Astrocyte (in vitro differentiated cells and primary cell): ENCODE data around the gene KRT23. TPM values are rescaled to one million over a fixed set of nuclear protein-coding genes. Genes with fewer than 3 reads are reported as not detected.

Experiments
- DNase-seq: peaks from one replicate; pipeline ENCODE4 v3.0.0-alpha.2; 2010; ENCODE audit warnings: low read depth
- FAIRE-seq: peaks from 2 replicates; lab custom pipeline; 2011; peaks lifted over from hg19 to GRCh38; lab: Jason Lieb, UNC
- H2AFZ ChIP-seq: 2 replicates; pipeline ENCODE4 v1.6.0; 2012; ENCODE audit warnings: low read depth, low read length, inconsistent platforms
- H3K27ac ChIP-seq: 2 replicates; pipeline ENCODE4 v1.5.1; 2011; ENCODE audit warnings: low read depth, low read length, inconsistent platforms
- H3K27me3 ChIP-seq: 2 replicates; pipeline ENCODE4 v1.6.0; 2011; ENCODE audit warnings: low read length, inconsistent platforms; ENCODE audit not compliant: insufficient read depth
- H3K36me3 ChIP-seq: 2 replicates; pipeline ENCODE4 v1.5.1; 2011; ENCODE audit warnings: low read length, inconsistent platforms; ENCODE audit not compliant: insufficient read depth
- H3K4me1 ChIP-seq: 2 replicates; pipeline ENCODE4 v1.5.1; 2011; ENCODE audit warnings: low read length, inconsistent platforms; ENCODE audit not compliant: insufficient read depth
- H3K4me2 ChIP-seq: 2 replicates; pipeline ENCODE4 v1.6.0; 2012; ENCODE audit warnings: low read length, inconsistent platforms
- H3K4me3 ChIP-seq: 2 replicates; pipeline ENCODE4 v1.5.1; 2011; ENCODE audit warnings: low read depth, mild to moderate bottlenecking, low read length, inconsistent platforms; ENCODE audit not compliant: insufficient read depth
- H3K79me2 ChIP-seq: 2 replicates; pipeline ENCODE4 v1.6.0; 2012; ENCODE audit warnings: mild to moderate bottlenecking, low read length, inconsistent platforms; ENCODE audit not compliant: insufficient read depth
- H3K9ac ChIP-seq: 2 replicates; pipeline ENCODE4 v1.6.0; 2012; ENCODE audit warnings: mild to moderate bottlenecking, low read length, inconsistent platforms
- H3K9me3 ChIP-seq: 2 replicates; pipeline ENCODE4 v1.5.1; 2012; ENCODE audit warnings: low read depth, mild to moderate bottlenecking, low read length, inconsistent platforms; ENCODE audit not compliant: insufficient read depth
- H4K20me1 ChIP-seq: 2 replicates; pipeline ENCODE4 v1.6.0; 2012; ENCODE audit warnings: low read length, inconsistent platforms; ENCODE audit not compliant: insufficient read depth
- H3K27ac Mint-ChIP-seq: one replicate; pipeline ENCODE4 v1.8.0; 2021; ENCODE audit warnings: mild to moderate bottlenecking, mixed read lengths; ENCODE audit not compliant: unreplicated experiment
- H3K27me3 Mint-ChIP-seq: one replicate; pipeline ENCODE4 v1.8.0; 2021; ENCODE audit warnings: low read depth, mixed read lengths; ENCODE audit not compliant: unreplicated experiment
- H3K36me3 Mint-ChIP-seq: one replicate; pipeline ENCODE4 v1.8.0; 2021; ENCODE audit warnings: low read depth, mixed read lengths; ENCODE audit not compliant: unreplicated experiment
- H3K4me1 Mint-ChIP-seq: one replicate; pipeline ENCODE4 v1.8.0; 2021; ENCODE audit warnings: low read depth, mixed read lengths; ENCODE audit not compliant: unreplicated experiment
- H3K4me3 Mint-ChIP-seq: one replicate; pipeline ENCODE4 v1.8.0; 2021; ENCODE audit warnings: mild to moderate bottlenecking, moderate library complexity, mixed read lengths; ENCODE audit not compliant: unreplicated experiment
- H3K9me3 Mint-ChIP-seq: one replicate; pipeline ENCODE4 v1.8.0; 2021; ENCODE audit warnings: mild to moderate bottlenecking, mixed read lengths; ENCODE audit not compliant: unreplicated experiment
- EZH2 ChIP-seq: IDR thresholded peaks from 2 replicates; pipeline ENCODE4 v1.6.1; 2012; ENCODE audit warnings: mild to moderate bottlenecking, low read length, inconsistent platforms; ENCODE audit not compliant: insufficient read depth
- total RNA-seq: library from RNA; stranded (reverse); gene quantifications from 2 replicates; pipeline ENCODE4 v1.2.1, GENCODE V29; 2021
- TF ChIP-seq, protein P1 (sequence below): IDR thresholded peaks from 2 replicates; pipeline ENCODE4 v1.5.1; 2011; ENCODE audit warnings: low read depth, mild to moderate bottlenecking, inconsistent platforms, low read length, moderate library complexity; ENCODE audit not compliant: insufficient read depth

KRT23 gene
- total RNA-seq, 1 donor from 2014 or later: not detected

DNA sequence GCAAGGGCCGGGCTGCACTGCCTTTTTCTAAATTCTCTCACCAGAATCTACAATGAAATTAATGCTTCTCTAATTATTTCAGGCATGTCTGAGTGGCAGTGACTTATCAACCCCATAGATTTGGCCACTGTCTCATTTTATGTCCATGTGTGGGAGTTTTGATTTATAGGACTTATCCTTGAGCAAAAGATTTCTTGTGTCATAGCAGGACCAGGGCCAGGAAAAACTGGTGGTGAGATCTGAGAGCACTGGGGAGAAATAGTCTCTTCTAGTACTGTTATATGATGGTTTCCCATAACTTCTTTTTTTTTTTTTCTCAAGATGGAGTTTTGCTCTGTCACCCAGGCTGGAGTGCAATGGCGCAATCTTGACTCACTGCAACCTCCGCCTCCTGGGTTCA is 1.5 kb upstream of the KRT23 start:
- FAIRE-seq (no peak), DNase-seq (peak; percentile 90)
- Histone ChIP-seq H3K27me3 (no peaks in the 10 kb centered on the region), H4K20me1 (no peaks in the 10 kb centered on the region), H3K36me3 (no peaks in the 10 kb centered on the region), H3K4me3 (no peak overlapping the region), H3K4me2 (no peak overlapping the region), H3K79me2 (no peaks in the 10 kb centered on the region), H2AFZ (no peak overlapping the region), H3K4me1 (peaks cover 14% of the 10 kb centered on the region), H3K9ac (no peak overlapping the region), H3K27ac (no peak overlapping the region), H3K9me3 (no peaks in the 10 kb centered on the region)
- Mint-ChIP-seq H3K9me3 (peaks cover 2% of the 10 kb centered on the region), H3K27ac (no peak overlapping the region), H3K27me3 (no peaks in the 10 kb centered on the region), H3K36me3 (no peaks in the 10 kb centered on the region), H3K4me1 (peaks cover 9% of the 10 kb centered on the region), H3K4me3 (no peak overlapping the region)
- TF ChIP-seq EZH2: no peak
- TF ChIP-seq, protein P1, sequence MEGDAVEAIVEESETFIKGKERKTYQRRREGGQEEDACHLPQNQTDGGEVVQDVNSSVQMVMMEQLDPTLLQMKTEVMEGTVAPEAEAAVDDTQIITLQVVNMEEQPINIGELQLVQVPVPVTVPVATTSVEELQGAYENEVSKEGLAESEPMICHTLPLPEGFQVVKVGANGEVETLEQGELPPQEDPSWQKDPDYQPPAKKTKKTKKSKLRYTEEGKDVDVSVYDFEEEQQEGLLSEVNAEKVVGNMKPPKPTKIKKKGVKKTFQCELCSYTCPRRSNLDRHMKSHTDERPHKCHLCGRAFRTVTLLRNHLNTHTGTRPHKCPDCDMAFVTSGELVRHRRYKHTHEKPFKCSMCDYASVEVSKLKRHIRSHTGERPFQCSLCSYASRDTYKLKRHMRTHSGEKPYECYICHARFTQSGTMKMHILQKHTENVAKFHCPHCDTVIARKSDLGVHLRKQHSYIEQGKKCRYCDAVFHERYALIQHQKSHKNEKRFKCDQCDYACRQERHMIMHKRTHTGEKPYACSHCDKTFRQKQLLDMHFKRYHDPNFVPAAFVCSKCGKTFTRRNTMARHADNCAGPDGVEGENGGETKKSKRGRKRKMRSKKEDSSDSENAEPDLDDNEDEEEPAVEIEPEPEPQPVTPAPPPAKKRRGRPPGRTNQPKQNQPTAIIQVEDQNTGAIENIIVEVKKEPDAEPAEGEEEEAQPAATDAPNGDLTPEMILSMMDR: no peak

DNA sequence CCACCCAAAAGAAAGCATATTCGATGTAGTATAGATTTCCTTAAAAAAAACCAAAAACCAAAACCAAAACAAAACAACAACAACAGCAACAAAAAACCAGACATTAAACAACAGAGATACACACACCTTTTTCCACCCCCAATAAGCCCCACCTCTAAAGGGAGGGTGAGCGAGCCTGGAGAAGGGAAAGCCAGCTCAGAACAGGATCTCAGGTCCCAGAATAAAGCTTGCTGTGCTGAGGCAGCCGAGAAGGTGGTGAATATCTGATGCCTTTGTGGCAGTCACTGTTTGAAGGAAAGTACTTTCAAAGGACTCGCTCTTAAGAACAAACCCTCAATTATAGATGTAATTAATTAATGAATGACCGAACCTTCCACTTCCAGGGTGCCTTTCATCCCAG is 470 bp downstream of the KRT23 start:
- no peaks in the 10 kb centered on the region for H3K36me3 Mint-ChIP-seq
- Histone ChIP-seq H3K4me3 (no peak overlapping the region), H3K4me1 (peaks cover 17% of the 10 kb centered on the region), H3K9ac (peak overlapping the region; percentile 48), H3K79me2 (no peaks in the 10 kb centered on the region), H3K4me2 (peak overlapping the region; percentile 14), H4K20me1 (no peaks in the 10 kb centered on the region), H3K9me3 (no peaks in the 10 kb centered on the region), H3K27me3 (no peaks in the 10 kb centered on the region), H3K27ac (peak overlapping the region; percentile 29), H3K36me3 (no peaks in the 10 kb centered on the region), H2AFZ (peak overlapping the region; percentile 50)
- no peaks in the 10 kb centered on the region for H3K27me3 Mint-ChIP-seq
- no peak overlapping the region for H3K4me3 Mint-ChIP-seq
- peaks cover 9% of the 10 kb centered on the region for H3K4me1 Mint-ChIP-seq
- DNase-seq (no peak), FAIRE-seq (no peak)
- TF ChIP-seq, protein P1: no peak
- no peak for TF ChIP-seq EZH2
- H3K9me3 Mint-ChIP-seq: peaks cover 2% of the 10 kb centered on the region
- H3K27ac Mint-ChIP-seq: no peak overlapping the region

DNA sequence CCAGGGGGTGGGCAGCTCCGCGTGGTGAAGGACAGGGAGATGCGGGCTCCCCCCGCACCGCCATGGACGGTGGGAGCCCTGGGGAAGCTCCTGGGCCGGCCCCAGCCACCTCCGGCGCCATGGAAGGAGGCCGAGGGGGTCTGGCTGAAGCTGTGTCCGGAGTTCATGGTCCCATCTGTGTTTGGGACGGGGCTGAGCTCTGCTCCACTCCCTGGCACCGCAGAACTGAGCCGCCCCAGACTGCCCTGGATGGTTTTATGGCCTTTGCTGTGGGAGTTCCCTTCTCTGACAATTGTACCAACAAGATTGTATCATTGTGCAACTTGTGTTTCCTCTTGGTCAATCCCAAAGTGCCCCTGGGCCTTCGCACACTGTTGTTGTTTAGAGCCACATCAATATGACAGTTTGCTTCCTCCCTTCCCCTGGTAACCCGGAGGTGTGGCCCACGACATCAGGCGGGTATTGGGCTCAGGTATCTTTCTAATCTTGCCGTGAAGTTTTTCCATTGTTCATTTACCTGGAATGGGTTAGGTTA is 942 bp downstream of the KRT23 start:
- H3K4me1 Mint-ChIP-seq: peaks cover 9% of the 10 kb centered on the region
- H3K4me2 ChIP-seq: no peak overlapping the region
- H3K4me1 ChIP-seq: peaks cover 17% of the 10 kb centered on the region
- H3K4me3 Mint-ChIP-seq: no peak overlapping the region
- H2AFZ ChIP-seq: no peak overlapping the region
- no peak overlapping the region for H3K4me3 ChIP-seq
- no peak for DNase-seq
- no peaks in the 10 kb centered on the region for H4K20me1 ChIP-seq
- no peak for FAIRE-seq
- H3K36me3 Mint-ChIP-seq: no peaks in the 10 kb centered on the region
- H3K27ac Mint-ChIP-seq: no peak overlapping the region
- peaks cover 2% of the 10 kb centered on the region for H3K9me3 Mint-ChIP-seq
- H3K9me3 ChIP-seq: no peaks in the 10 kb centered on the region
- H3K36me3 ChIP-seq: no peaks in the 10 kb centered on the region
- H3K27ac ChIP-seq: no peak overlapping the region
- peak overlapping the region; percentile 48 for H3K9ac ChIP-seq
- no peaks in the 10 kb centered on the region for H3K79me2 ChIP-seq
- no peaks in the 10 kb centered on the region for H3K27me3 Mint-ChIP-seq
- H3K27me3 ChIP-seq: no peaks in the 10 kb centered on the region
- TF ChIP-seq, protein P1: no peak
- no peak for TF ChIP-seq EZH2
